ENCODE results near the gene RAB38. TPM values are rescaled to one million over a fixed set of nuclear protein-coding genes. Genes with fewer than 3 reads are reported as not detected.

RAB38 gene
- total RNA-seq: 0.18 and 3.1 TPM in 2 replicates

GRCh38 chr11:88174709-88175568 lies at the start of gene RAB38:
Gene RAB38, minus strand, starts transcription at chr11:88175443. Its CDS starts 59 bp downstream, at chr11:88175384.

Other genes with a start within 250 kb of the RAB38 start
- gene CTSC, start 162.3 kb upstream of the RAB38 start, total RNA-seq: 356 and 428 TPM in 2 replicates